ENCODE measurements around the gene NRCAM.

Gene NRCAM

GRCh38 chr7:108436906-108437305, 19.3 kb downstream of the NRCAM start:
- TF ChIP-seq EZH2phosphoT487 (conservative IDR thresholded peaks at IDR 0.05; ENCODE audit: low read length) (no peak), CTCF (IDR thresholded peaks at IDR 0.05; ENCODE audit: insufficient read depth, low read length, poor library complexity, severe bottlenecking) (no peak)
- Histone ChIP-seq H3K36me3 (ENCODE audit: low read length) (no peaks in the 10 kb centered on the region), H3K27me3 (ENCODE audit: low read length) (no peaks in the 10 kb centered on the region), H3F3A (ENCODE audit: insufficient read depth) (no peaks in the 10 kb centered on the region), H4K20me1 (ENCODE audit: low read depth, low read length) (no peaks in the 10 kb centered on the region), H3K9me2 (replicated peaks; ENCODE audit: insufficient read depth, low read length) (no peaks in the 10 kb centered on the region), H3K4me2 (ENCODE audit: low read depth, low read length, poor library complexity, severe bottlenecking) (no peak overlapping the region), H3K79me2 (ENCODE audit: insufficient read depth, low read length) (no peaks in the 10 kb centered on the region), H3K27ac (ENCODE audit: low read depth, low read length) (no peak overlapping the region), H2AFZ (ENCODE audit: low read depth, low read length, severe bottlenecking) (no peak overlapping the region), H3K9ac (ENCODE audit: low read length) (no peak overlapping the region), H3K9me3 (ENCODE audit: insufficient read depth, low read length) (no peaks in the 10 kb centered on the region), H3K4me3 (ENCODE audit: insufficient read depth, low read length, poor library complexity, severe bottlenecking) (no peak overlapping the region)

GRCh38 chr7:108434010-108434409, 22.2 kb downstream of the NRCAM start:
- no peak for TF ChIP-seq EZH2phosphoT487 (conservative IDR thresholded peaks at IDR 0.05; ENCODE audit: low read length)
- TF ChIP-seq CTCF (IDR thresholded peaks at IDR 0.05; ENCODE audit: insufficient read depth, low read length, poor library complexity, severe bottlenecking), result no peak
- Histone ChIP-seq H3K27me3 (ENCODE audit: low read length) (no peaks in the 10 kb centered on the region), H2AFZ (ENCODE audit: low read depth, low read length, severe bottlenecking) (no peak overlapping the region), H3K79me2 (ENCODE audit: insufficient read depth, low read length) (no peaks in the 10 kb centered on the region), H3F3A (ENCODE audit: insufficient read depth) (no peaks in the 10 kb centered on the region), H3K9ac (ENCODE audit: low read length) (no peak overlapping the region), H3K27ac (ENCODE audit: low read depth, low read length) (no peak overlapping the region), H3K9me3 (ENCODE audit: insufficient read depth, low read length) (no peaks in the 10 kb centered on the region), H3K36me3 (ENCODE audit: low read length) (no peaks in the 10 kb centered on the region), H3K4me2 (ENCODE audit: low read depth, low read length, poor library complexity, severe bottlenecking) (no peak overlapping the region), H3K4me3 (ENCODE audit: insufficient read depth, low read length, poor library complexity, severe bottlenecking) (no peak overlapping the region), H4K20me1 (ENCODE audit: low read depth, low read length) (no peaks in the 10 kb centered on the region), H3K9me2 (replicated peaks; ENCODE audit: insufficient read depth, low read length) (no peaks in the 10 kb centered on the region)

GRCh38 chr7:108431099-108431498, 25.1 kb downstream of the NRCAM start:
- H3K9me2 ChIP-seq (replicated peaks; ENCODE audit: insufficient read depth, low read length), result no peaks in the 10 kb centered on the region
- no peaks in the 10 kb centered on the region for H3K9me3 ChIP-seq (ENCODE audit: insufficient read depth, low read length)
- H3K27me3 ChIP-seq (ENCODE audit: low read length), result no peaks in the 10 kb centered on the region
- H3K4me3 ChIP-seq (ENCODE audit: insufficient read depth, low read length, poor library complexity, severe bottlenecking), result no peak overlapping the region
- H3K36me3 ChIP-seq (ENCODE audit: low read length), result no peaks in the 10 kb centered on the region
- H3K9ac ChIP-seq (ENCODE audit: low read length), result no peak overlapping the region
- no peaks in the 10 kb centered on the region for H4K20me1 ChIP-seq (ENCODE audit: low read depth, low read length)
- H3F3A ChIP-seq (ENCODE audit: insufficient read depth), result no peaks in the 10 kb centered on the region
- TF ChIP-seq CTCF (IDR thresholded peaks at IDR 0.05; ENCODE audit: insufficient read depth, low read length, poor library complexity, severe bottlenecking) (no peak), EZH2phosphoT487 (conservative IDR thresholded peaks at IDR 0.05; ENCODE audit: low read length) (no peak)
- no peaks in the 10 kb centered on the region for H3K79me2 ChIP-seq (ENCODE audit: insufficient read depth, low read length)
- no peak overlapping the region for H3K27ac ChIP-seq (ENCODE audit: low read depth, low read length)
- H3K4me2 ChIP-seq (ENCODE audit: low read depth, low read length, poor library complexity, severe bottlenecking), result no peak overlapping the region
- no peak overlapping the region for H2AFZ ChIP-seq (ENCODE audit: low read depth, low read length, severe bottlenecking)

All from SU-DHL-6 (cell line).